Vagina (tissue), 2 donors: ENCODE results near the gene FADS6. TPM values are rescaled to one million over a fixed set of nuclear protein-coding genes. Genes with fewer than 3 reads are reported as not detected.

Experiments
- DNase-seq, 2 donors: peaks; one replicate each; pipeline ENCODE4 v3.0.0-alpha.2; 2017; ENCODE audit errors: extremely low spot score in 2 of 2
- H3K27ac ChIP-seq: fragments of 200-600 bp; sonication (generic); one replicate; pipeline ENCODE4 v1.5.1; 2019
- H3K27me3 ChIP-seq: fragments of 200-600 bp; sonication (generic); one replicate; pipeline ENCODE4 v1.5.1; 2019
- H3K36me3 ChIP-seq, 2 donors: fragments of 200-600 bp; sonication (generic); one replicate each; pipeline ENCODE4 v1.5.1; 2017 to 2019
- H3K4me1 ChIP-seq: fragments of 200-600 bp; sonication (generic); one replicate; pipeline ENCODE4 v1.5.1; 2019
- H3K4me3 ChIP-seq, 2 donors: fragments of 200-600 bp; sonication (generic); 1 replicate in 1 of 2; 2 replicates in 1 of 2; pipeline ENCODE4 v1.5.1; 2016 to 2019
- H3K9me3 ChIP-seq: fragments of 200-600 bp; sonication (generic); one replicate; pipeline ENCODE4 v1.5.1; 2019
- CTCF ChIP-seq, 3 experiments: fragments of 450-650 bp in 2 of 3; fragments of 200-600 bp in 1 of 3; sonication (generic) in 1 of 3; IDR thresholded peaks; one replicate each; pipeline ENCODE4 v1.5.1; 2017 to 2019; ENCODE audit warnings: antibody characterized with exemption in 3 of 3, mild to moderate bottlenecking in 2 of 3, moderate library complexity in 2 of 3
- POLR2A ChIP-seq, 2 donors: fragments of 450-650 bp; IDR thresholded peaks; one replicate each; pipeline ENCODE4 v1.6.1; 2017; ENCODE audit warnings: antibody characterized with exemption in 2 of 2, mild to moderate bottlenecking in 2 of 2, moderate library complexity in 2 of 2
- POLR2AphosphoS5 ChIP-seq, 2 donors: sonication (generic); formaldehyde crosslinking; IDR thresholded peaks; one replicate each; pipeline ENCODE4 v1.9.0; 2017; ENCODE audit warnings: antibody characterized with exemption in 2 of 2, mild to moderate bottlenecking in 2 of 2, low read depth in 1 of 2; ENCODE audit not compliant: insufficient read depth in 1 of 2
- intact Hi-C: fragments of 100-400 bp; cut with DNase I; formaldehyde crosslinking; loops from one replicate; pipeline ENCODE4 v1.15.1; 2023
- total RNA-seq: library from RNA; depleted of rRNA; stranded (reverse); fragments of >200 nt; gene quantifications from one replicate; pipeline ENCODE4 v1.2.3, GENCODE V29; 2016

FADS6 gene
- total RNA-seq, 1 donor from 2014 or later = 1.5 TPM

- H3K27ac ChIP-seq = no peak overlapping the region
- intact Hi-C loops = no loop called here
- no peaks in the 10 kb centered on the region for H3K27me3 ChIP-seq
- H3K9me3 ChIP-seq = no peaks in the 10 kb centered on the region
- peaks cover 14% of the 10 kb centered on the region for H3K4me1 ChIP-seq
- H3K36me3 ChIP-seq = no peaks in the 10 kb centered on the region
- H3K4me3 ChIP-seq = no peak overlapping the region
- TF ChIP-seq CTCF (IDR thresholded peaks at IDR 0.05) (no peak), POLR2A (IDR thresholded peaks at IDR 0.05) (no peak), POLR2AphosphoS5 (IDR thresholded peaks at IDR 0.05; ENCODE audit: insufficient read depth in 1 of 2, low read depth in 1 of 2) (no peak)
- DNase-seq = no peak
These were observed 43.9 kb upstream of the FADS6 start for GRCh38 chr17:74937064-74938051.

- Histone ChIP-seq H3K27ac (no peak overlapping the region), H3K4me3 (no peak overlapping the region), H3K9me3 (no peaks in the 10 kb centered on the region), H3K4me1 (peaks cover 14% of the 10 kb centered on the region), H3K27me3 (no peaks in the 10 kb centered on the region), H3K36me3 (no peaks in the 10 kb centered on the region)
- DNase-seq = no peak
- intact Hi-C loops = no loop called here
- no peak for TF ChIP-seq POLR2A (IDR thresholded peaks at IDR 0.05)
- no peak for TF ChIP-seq POLR2AphosphoS5 (IDR thresholded peaks at IDR 0.05; ENCODE audit: insufficient read depth in 1 of 2, low read depth in 1 of 2)
- TF ChIP-seq CTCF (IDR thresholded peaks at IDR 0.05) = no peak
These were observed 43.0 kb upstream of the FADS6 start for GRCh38 chr17:74936470-74936799.

- Histone ChIP-seq H3K9me3 (no peaks in the 10 kb centered on the region), H3K27me3 (no peaks in the 10 kb centered on the region), H3K27ac (no peak within 1 kb of the TSS), H3K4me3 (no peak within 1 kb of the TSS), H3K36me3 (no peaks in the 10 kb centered on the region), H3K4me1 (peaks cover 14% of the 10 kb centered on the region)
- no peak for DNase-seq
- intact Hi-C loops = no loop called here
- no peak for TF ChIP-seq CTCF (IDR thresholded peaks at IDR 0.05)
- no peak for TF ChIP-seq POLR2AphosphoS5 (IDR thresholded peaks at IDR 0.05; ENCODE audit: insufficient read depth in 1 of 2, low read depth in 1 of 2)
- no peak for TF ChIP-seq POLR2A (IDR thresholded peaks at IDR 0.05)
These were observed 42.4 kb upstream of the FADS6 start, which contains the start of gene OTOP3 for GRCh38 chr17:74935585-74936469. Gene OTOP3, plus strand, starts transcription at chr17:74935898. Its CDS starts 24 bp downstream, at chr17:74935922.

- Histone ChIP-seq H3K27me3 (no peaks in the 10 kb centered on the region), H3K9me3 (no peaks in the 10 kb centered on the region), H3K4me1 (peaks cover 14% of the 10 kb centered on the region), H3K27ac (no peak overlapping the region), H3K4me3 (no peak overlapping the region), H3K36me3 (no peaks in the 10 kb centered on the region)
- no peak for TF ChIP-seq POLR2AphosphoS5 (IDR thresholded peaks at IDR 0.05; ENCODE audit: insufficient read depth in 1 of 2, low read depth in 1 of 2)
- TF ChIP-seq POLR2A (IDR thresholded peaks at IDR 0.05) = no peak
- no peak for TF ChIP-seq CTCF (IDR thresholded peaks at IDR 0.05)
- DNase-seq = no peak
- intact Hi-C loops = no loop called here
These were observed 41.6 kb upstream of the FADS6 start for GRCh38 chr17:74935048-74935447.
